ENCODE measurements around the gene TWF2. TPM values are rescaled to one million over a fixed set of nuclear protein-coding genes. Genes with fewer than 3 reads are reported as not detected.
A peak's percentile ranks its signal among the peaks of the same experiment; 100 is the strongest.

The TWF2 gene
- total and polyA plus RNA-seq, 9 of the 15 experiments (the other 6 are each of a cell fraction or from before 2014, with no cell fraction given) = 0.11 to 61.9 (median 29.7) TPM

GRCh38 chr3:52277071-52277964, 38.4 kb upstream of the TWF2 start (continued):
- TF ChIP-seq XRCC5 (IDR thresholded peaks at IDR 0.05; ENCODE audit: low read depth, low read length) (no peak), KAT7 (CRISPR knock-in tag; IDR thresholded peaks at IDR 0.05; ENCODE audit: borderline replicate concordance) (peak; percentile 35; the same call in 1 of the 2 replicates), ARID4B (CRISPR knock-in tag; IDR thresholded peaks at IDR 0.05) (peak; percentile 56; the same call in 1 of the 2 replicates), GATAD2A (IDR thresholded peaks at IDR 0.05) (0 out of 2 replicates have a peak, but pooled peaks have one; percentile 36), EGR1 (conservative IDR thresholded peaks at IDR 0.05) (peak; percentile 30; the same call in 1 of the 2 replicates), MTA2 (IDR thresholded peaks at IDR 0.05; ENCODE audit: low read depth) (no peak), NCOA2 (IDR thresholded peaks at IDR 0.05; ENCODE audit: partially characterized antibody in 2 of 2) (no peak), CEBPG (CRISPR knock-in tag; IDR thresholded peaks at IDR 0.05) (0 out of 2 replicates have a peak, but pooled peaks have one; percentile 6), CEBPG (tag; conservative IDR thresholded peaks at IDR 0.05 in 1 of 2, IDR thresholded peaks at IDR 0.05 in 1 of 2) (no peak), TFAP4 (CRISPR knock-in tag; IDR thresholded peaks at IDR 0.05; ENCODE audit: borderline replicate concordance) (0 out of 2 replicates have a peak, but pooled peaks have one; percentile 26), HDAC1 (IDR thresholded peaks at IDR 0.05) (peak in 1 of 2 experiments; percentile 71; a peak in 2 of 4 replicates), E2F6 (IDR thresholded peaks at IDR 0.05; ENCODE audit: borderline replicate concordance in 1 of 2, extremely low read depth in 1 of 2, insufficient read depth in 1 of 2, insufficient read length in 1 of 2, low read depth in 1 of 2, low read length in 1 of 2, poor library complexity in 1 of 2, severe bottlenecking in 1 of 2) (peak in 1 of 2 experiments; percentile 40), MXI1 (IDR thresholded peaks at IDR 0.05; ENCODE audit: low read depth, low read length) (0 out of 2 replicates have a peak, but pooled peaks have one; percentile 58), HDGF (IDR thresholded peaks at IDR 0.05) (peak; percentile 36; the same call in 1 of the 2 replicates), ZNF311 (CRISPR knock-in tag; IDR thresholded peaks at IDR 0.05) (no peak), ESRRA (IDR thresholded peaks at IDR 0.05; ENCODE audit: borderline replicate concordance, low read depth) (peak; percentile 76)
- TF ChIP-seq, protein P1, sequence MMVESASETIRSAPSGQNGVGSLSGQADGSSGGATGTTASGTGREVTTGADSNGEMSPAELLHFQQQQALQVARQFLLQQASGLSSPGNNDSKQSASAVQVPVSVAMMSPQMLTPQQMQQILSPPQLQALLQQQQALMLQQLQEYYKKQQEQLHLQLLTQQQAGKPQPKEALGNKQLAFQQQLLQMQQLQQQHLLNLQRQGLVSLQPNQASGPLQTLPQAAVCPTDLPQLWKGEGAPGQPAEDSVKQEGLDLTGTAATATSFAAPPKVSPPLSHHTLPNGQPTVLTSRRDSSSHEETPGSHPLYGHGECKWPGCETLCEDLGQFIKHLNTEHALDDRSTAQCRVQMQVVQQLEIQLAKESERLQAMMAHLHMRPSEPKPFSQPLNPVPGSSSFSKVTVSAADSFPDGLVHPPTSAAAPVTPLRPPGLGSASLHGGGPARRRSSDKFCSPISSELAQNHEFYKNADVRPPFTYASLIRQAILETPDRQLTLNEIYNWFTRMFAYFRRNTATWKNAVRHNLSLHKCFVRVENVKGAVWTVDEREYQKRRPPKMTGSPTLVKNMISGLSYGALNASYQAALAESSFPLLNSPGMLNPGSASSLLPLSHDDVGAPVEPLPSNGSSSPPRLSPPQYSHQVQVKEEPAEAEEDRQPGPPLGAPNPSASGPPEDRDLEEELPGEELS (CRISPR knock-in tag; IDR thresholded peaks at IDR 0.05; ENCODE audit: borderline replicate concordance) = no peak

All from K562 (cell line).